HEK293T (cell line): ENCODE results near the gene GPR137B.
A peak's percentile ranks its signal among the peaks of the same experiment; 100 is the strongest.

Source experiments
- CTCF ChIA-PET: fragments of 350-600 bp; formaldehyde crosslinking; extraction: SDS; loops from one replicate; lab custom pipeline; 2021; ENCODE audit warnings: antibody characterized with exemption, inconsistent platforms; lab: Yijun Ruan, JAX
- POLR2A ChIA-PET: fragments of 350-600 bp; formaldehyde crosslinking; extraction: SDS; loops from one replicate; lab custom pipeline; 2020; ENCODE audit warnings: antibody characterized with exemption, inconsistent platforms; lab: Yijun Ruan, JAX
- DNase-seq: peaks from one replicate; pipeline ENCODE4 v3.0.0; 2012; ENCODE audit warnings: mixed read lengths; ENCODE audit errors: extremely low spot score
- ARNT ChIP-seq: fragments of 450-650 bp; IDR thresholded peaks from 2 replicates; pipeline ENCODE4 v1.6.1; 2017; ENCODE audit warnings: mild to moderate bottlenecking
- BHLHE40 ChIP-seq: fragments of 450-650 bp; IDR thresholded peaks from 2 replicates; pipeline ENCODE4 v1.6.1; 2016; ENCODE audit warnings: mild to moderate bottlenecking, moderate library complexity, borderline replicate concordance
- CTBP1 ChIP-seq: fragments of 450-650 bp; IDR thresholded peaks from 2 replicates; pipeline ENCODE4 v1.6.1; 2016; ENCODE audit warnings: borderline replicate concordance
- ELF4 ChIP-seq: fragments of 450-650 bp; IDR thresholded peaks from 2 replicates; pipeline ENCODE4 v1.6.1; 2017; ENCODE audit warnings: antibody characterized with exemption
- FOXA1 ChIP-seq: fragments of 450-650 bp; IDR thresholded peaks from 2 replicates; pipeline ENCODE4 v1.6.1; 2016; ENCODE audit warnings: mild to moderate bottlenecking
- FOXK2 ChIP-seq: fragments of 450-650 bp; IDR thresholded peaks from 2 replicates; pipeline ENCODE4 v1.6.1; 2016; ENCODE audit warnings: mild to moderate bottlenecking
- FOXM1 ChIP-seq: fragments of 450-650 bp; IDR thresholded peaks from 2 replicates; pipeline ENCODE4 v1.6.1; 2017; ENCODE audit warnings: mild to moderate bottlenecking, borderline replicate concordance
- HDGF ChIP-seq: fragments of 450-650 bp; IDR thresholded peaks from 2 replicates; pipeline ENCODE4 v1.6.1; 2017; ENCODE audit warnings: antibody characterized with exemption, borderline replicate concordance
- L3MBTL2 ChIP-seq: fragments of 450-650 bp; conservative IDR thresholded peaks from 2 replicates; pipeline ENCODE4 v1.6.1; 2016; ENCODE audit warnings: mild to moderate bottlenecking
- LEF1 ChIP-seq: fragments of 450-650 bp; IDR thresholded peaks from 2 replicates; pipeline ENCODE4 v1.6.1; 2017; ENCODE audit warnings: mild to moderate bottlenecking, borderline replicate concordance
- NFRKB ChIP-seq: fragments of 450-650 bp; IDR thresholded peaks from 2 replicates; pipeline ENCODE4 v1.6.1; 2016; ENCODE audit warnings: mild to moderate bottlenecking, moderate library complexity
- PKNOX1 ChIP-seq: fragments of 450-650 bp; IDR thresholded peaks from 2 replicates; pipeline ENCODE4 v1.6.1; 2016
- SP1 ChIP-seq: fragments of 450-650 bp; IDR thresholded peaks from 2 replicates; pipeline ENCODE4 v1.6.1; 2017
- SUZ12 ChIP-seq: fragments of 450-650 bp; IDR thresholded peaks from 2 replicates; pipeline ENCODE4 v1.6.1; 2016; ENCODE audit warnings: mild to moderate bottlenecking
- TARDBP ChIP-seq: fragments of 450-650 bp; IDR thresholded peaks from 2 replicates; pipeline ENCODE4 v1.6.1; 2016
- ZNF384 ChIP-seq: fragments of 450-650 bp; IDR thresholded peaks from 2 replicates; pipeline ENCODE4 v1.6.1; 2016

Gene GPR137B

GRCh38 chr1:236165238-236165981, 23.1 kb downstream of the GPR137B start:
- ChIA-PET CTCF (no interaction called here), POLR2A (no interaction called here)
- no peak for DNase-seq
- no peak for TF ChIP-seq NFRKB
- TF ChIP-seq LEF1: no peak
- no peak for TF ChIP-seq FOXA1
- no peak for TF ChIP-seq CTBP1
- TF ChIP-seq FOXM1: no peak
- no peak for TF ChIP-seq FOXK2
- no peak for TF ChIP-seq L3MBTL2
- no peak for TF ChIP-seq HDGF
- no peak for TF ChIP-seq BHLHE40
- no peak for TF ChIP-seq TARDBP
- no peak for TF ChIP-seq ARNT
- TF ChIP-seq SP1: no peak
- TF ChIP-seq SUZ12: no peak
- no peak for TF ChIP-seq ELF4
- no peak for TF ChIP-seq ZNF384
- no peak for TF ChIP-seq PKNOX1

GRCh38 chr1:236166041-236166440, 23.7 kb downstream of the GPR137B start:
- ChIA-PET POLR2A (no interaction called here), CTCF (no interaction called here)
- TF ChIP-seq PKNOX1 (no peak), CTBP1 (no peak), LEF1 (no peak), FOXM1 (no peak), ZNF384 (no peak), SP1 (no peak), ARNT (no peak), BHLHE40 (no peak), L3MBTL2 (no peak)
- DNase-seq: no peak

GRCh38 chr1:236167154-236167553, 24.8 kb downstream of the GPR137B start:
- ChIA-PET POLR2A (no interaction called here), CTCF (interaction anchor here (0.9 kb wide), 1 partner anchor 43 kb away, joined by 3 read pairs; no protein-coding TSS in a partner anchor)
- TF ChIP-seq ARNT: no peak

GRCh38 chr1:236167578-236167977, 25.2 kb downstream of the GPR137B start:
- no peak for DNase-seq
- ChIA-PET CTCF (interaction anchor here (0.9 kb wide), 1 partner anchor 43 kb away, joined by 3 read pairs; no protein-coding TSS in a partner anchor), POLR2A (no interaction called here)
- TF ChIP-seq NFRKB: no peak
- 0 out of 2 replicates have a peak, but pooled peaks have one; percentile 30 for TF ChIP-seq L3MBTL2

More at GRCh38 chr1:236167154-236167553, 24.8 kb downstream of the GPR137B start:
- DNase-seq: no peak

- POLR2A ChIA-PET: no interaction called here
- no peak for TF ChIP-seq TARDBP
- CTCF ChIA-PET: no interaction called here
- no peak for DNase-seq
Measured at GRCh38 chr1:236168716-236169429, 26.5 kb downstream of the GPR137B start.

GRCh38 chr1:236172041-236172579, 29.8 kb downstream of the GPR137B start:
- TF ChIP-seq NFRKB (no peak), FOXM1 (no peak), SUZ12 (no peak), HDGF (no peak), LEF1 (no peak), ZNF384 (no peak), FOXK2 (no peak), FOXA1 (no peak), ELF4 (no peak), CTBP1 (no peak)
- ChIA-PET CTCF (interaction anchor here (0.7 kb wide), 1 partner anchor 1022 kb away, joined by 3 read pairs; no protein-coding TSS in a partner anchor), POLR2A (no interaction called here)

GRCh38 chr1:236173174-236173767, 30.9 kb downstream of the GPR137B start:
- ChIA-PET CTCF (interaction anchor here (0.6 kb wide), 1 partner anchor 187 kb away, joined by 3 read pairs; no protein-coding TSS in a partner anchor), POLR2A (no interaction called here)
- TF ChIP-seq FOXA1: no peak
- TF ChIP-seq HDGF: no peak
- no peak for TF ChIP-seq CTBP1
- TF ChIP-seq TARDBP: no peak
- TF ChIP-seq ZNF384: no peak
- no peak for TF ChIP-seq SUZ12
- no peak for TF ChIP-seq ARNT
- TF ChIP-seq PKNOX1: no peak
- TF ChIP-seq L3MBTL2: no peak
- no peak for TF ChIP-seq BHLHE40
- no peak for TF ChIP-seq ELF4
- TF ChIP-seq LEF1: no peak
- no peak for DNase-seq

More at GRCh38 chr1:236172041-236172579, 29.8 kb downstream of the GPR137B start:
- DNase-seq: no peak
